Measurements from ENCODE around the gene NES.

GRCh38 chr1:156648496-156648895 lies 28.7 kb downstream of the NES start:
- TF ChIP-seq CTCF (IDR thresholded peaks at IDR 0.05; ENCODE audit: low read depth, low read length) (no peak), POLR2A (IDR thresholded peaks at IDR 0.05; ENCODE audit: extremely low read depth, insufficient read length) (no peak), MAX (IDR thresholded peaks at IDR 0.05; ENCODE audit: low read depth, low read length) (no peak), MYC (IDR thresholded peaks at IDR 0.05; ENCODE audit: low read depth, low read length) (no peak)
